GM21786 (cell line): Measurements from ENCODE around the gene GALNT9.
"Not testable (repeated sequence)": the region's sequence is repeated elsewhere in the genome, so short reads cannot be mapped to it uniquely, and the experiment has no call there.

Experiments used
- ATAC-seq: cut with Tn5 transposase; IDR thresholded peaks from one replicate; pipeline ENCODE4 v1.9.1; 2021; ENCODE audit not compliant: unreplicated experiment

Gene GALNT9

DNA sequence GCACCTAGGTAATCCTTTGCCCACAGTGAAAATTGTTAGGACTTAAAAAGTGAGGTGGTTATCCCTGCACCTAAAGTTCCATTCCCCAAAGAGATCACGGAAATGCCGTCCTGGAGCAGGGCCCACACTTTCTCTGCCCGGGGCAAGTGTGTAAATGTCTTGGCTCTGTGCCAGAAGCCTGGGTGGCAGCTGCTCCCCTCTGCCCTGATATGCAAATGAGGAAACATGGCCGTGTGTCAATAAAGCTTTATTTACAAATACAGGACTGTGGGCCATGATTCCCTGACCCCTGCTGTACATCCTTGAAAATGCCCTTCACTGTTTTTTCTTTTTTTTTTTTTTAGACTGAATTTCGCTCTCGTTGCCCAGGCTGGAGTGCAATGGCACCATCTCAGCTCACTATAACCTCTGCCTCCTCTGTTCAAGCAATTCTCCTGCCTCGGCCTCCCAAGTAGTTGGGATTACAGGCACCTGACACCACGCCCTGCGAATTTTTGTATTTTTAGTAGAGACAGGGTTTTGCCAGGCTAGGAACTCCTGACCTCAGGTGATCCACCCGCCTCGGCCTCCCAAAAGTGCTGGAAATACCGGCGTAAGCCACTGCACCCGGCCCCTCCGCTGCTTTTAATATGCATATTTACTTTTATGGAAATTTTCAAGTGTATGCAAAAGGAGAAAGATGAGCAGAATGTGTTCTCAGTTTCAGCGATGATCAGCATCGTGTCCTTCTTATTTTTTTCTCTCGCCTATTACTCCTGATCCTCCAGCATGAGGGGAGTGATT, 75.5 kb downstream of the GALNT9 start:
- no peak for ATAC-seq

DNA sequence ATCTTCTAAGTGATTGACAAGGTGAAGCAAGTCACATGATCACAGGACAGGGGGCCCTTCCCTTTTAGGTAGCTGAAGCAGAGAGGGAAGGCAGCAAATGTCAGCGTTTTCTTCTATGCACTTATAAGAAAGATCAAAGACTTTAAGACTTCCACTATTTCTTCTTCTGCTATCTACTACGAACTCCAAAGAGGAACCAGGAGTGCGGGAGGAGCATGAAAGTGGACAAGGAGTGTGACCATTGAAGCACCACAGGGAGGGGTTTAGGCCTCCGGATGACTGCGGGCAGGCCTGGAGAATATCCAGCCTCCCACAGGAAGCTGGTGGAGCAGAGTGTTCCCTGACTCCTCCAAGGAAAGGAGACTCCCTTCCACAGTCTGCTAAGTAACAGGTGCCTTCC, 76.4 kb downstream of the GALNT9 start:
- ATAC-seq, result not testable (repeated sequence)

DNA sequence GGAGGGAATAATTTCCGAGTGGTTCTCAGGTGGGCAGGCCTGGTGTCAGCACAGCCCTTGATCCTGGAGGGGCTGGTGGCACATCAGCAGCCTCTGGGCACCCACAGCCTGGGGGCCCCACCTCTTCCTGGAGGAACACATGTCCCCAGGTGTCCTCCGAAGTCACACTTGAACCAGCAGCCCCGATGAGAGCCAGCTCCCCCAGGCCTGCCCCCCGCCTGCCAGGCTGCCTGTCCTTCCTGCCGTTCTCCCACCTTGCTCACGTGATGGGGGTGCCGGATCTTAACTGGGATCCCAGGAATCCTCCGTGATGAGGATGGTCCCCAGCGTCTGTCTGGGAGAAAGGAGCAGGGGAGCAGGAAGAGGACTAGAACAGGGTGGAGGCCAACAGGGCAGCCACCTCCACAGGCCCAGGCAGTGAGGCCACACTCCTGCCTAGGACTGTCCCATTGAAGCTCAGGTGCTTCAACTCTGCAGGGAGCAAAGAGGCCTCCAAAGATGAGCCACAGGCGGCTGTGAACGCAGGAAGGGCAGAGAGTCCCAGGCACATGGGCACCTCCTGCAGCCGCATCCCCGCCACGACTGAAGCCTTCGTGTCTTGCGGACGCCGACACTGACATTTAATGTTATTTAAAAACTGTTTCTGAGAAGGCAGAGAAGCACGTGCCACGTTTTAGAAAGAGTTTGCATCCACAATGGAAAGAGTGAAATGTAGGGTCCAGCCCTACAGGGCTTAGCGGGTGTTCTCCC, 77.5 kb downstream of the GALNT9 start:
- ATAC-seq, result no peak

DNA sequence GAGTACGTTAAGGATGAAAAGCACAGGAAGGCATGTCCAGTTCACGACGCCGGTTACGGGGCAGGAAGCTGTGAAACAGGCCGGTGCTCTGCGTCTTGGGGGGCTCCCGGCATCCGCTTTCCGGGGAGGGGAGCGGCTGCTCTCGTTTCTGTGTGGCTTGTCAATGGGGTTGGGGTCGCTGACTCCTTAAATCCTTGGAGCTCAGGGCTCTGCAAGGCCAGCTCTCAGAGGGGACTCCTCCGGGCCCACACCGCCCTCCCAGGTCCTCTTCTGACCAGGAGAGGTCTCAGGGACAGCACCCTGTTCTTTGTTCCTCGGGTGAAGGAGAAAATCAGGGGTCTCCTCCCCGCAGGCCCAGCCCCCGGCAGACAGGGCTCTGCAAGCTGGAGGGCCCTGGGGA, 78.1 kb downstream of the GALNT9 start:
- no peak for ATAC-seq

DNA sequence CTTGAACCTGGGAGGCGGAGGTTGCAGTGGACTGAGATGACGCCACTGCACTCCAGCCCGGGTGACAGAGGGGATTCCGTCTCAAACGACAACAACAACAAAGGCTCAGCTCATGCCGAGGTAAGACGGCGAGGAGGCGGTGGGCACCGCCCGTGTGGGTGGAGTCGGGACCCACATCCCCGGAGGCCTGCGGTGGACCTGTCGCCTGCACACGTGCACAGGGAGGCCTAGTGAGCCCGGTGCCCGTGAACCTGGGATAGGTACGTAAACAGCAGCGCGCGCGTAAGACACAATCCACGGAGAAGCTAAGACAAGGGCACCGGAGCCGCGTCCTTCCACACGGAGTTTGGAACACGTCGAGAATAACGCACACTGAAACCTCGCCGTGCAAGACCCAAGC, 78.7 kb downstream of the GALNT9 start:
- ATAC-seq, result no peak

DNA sequence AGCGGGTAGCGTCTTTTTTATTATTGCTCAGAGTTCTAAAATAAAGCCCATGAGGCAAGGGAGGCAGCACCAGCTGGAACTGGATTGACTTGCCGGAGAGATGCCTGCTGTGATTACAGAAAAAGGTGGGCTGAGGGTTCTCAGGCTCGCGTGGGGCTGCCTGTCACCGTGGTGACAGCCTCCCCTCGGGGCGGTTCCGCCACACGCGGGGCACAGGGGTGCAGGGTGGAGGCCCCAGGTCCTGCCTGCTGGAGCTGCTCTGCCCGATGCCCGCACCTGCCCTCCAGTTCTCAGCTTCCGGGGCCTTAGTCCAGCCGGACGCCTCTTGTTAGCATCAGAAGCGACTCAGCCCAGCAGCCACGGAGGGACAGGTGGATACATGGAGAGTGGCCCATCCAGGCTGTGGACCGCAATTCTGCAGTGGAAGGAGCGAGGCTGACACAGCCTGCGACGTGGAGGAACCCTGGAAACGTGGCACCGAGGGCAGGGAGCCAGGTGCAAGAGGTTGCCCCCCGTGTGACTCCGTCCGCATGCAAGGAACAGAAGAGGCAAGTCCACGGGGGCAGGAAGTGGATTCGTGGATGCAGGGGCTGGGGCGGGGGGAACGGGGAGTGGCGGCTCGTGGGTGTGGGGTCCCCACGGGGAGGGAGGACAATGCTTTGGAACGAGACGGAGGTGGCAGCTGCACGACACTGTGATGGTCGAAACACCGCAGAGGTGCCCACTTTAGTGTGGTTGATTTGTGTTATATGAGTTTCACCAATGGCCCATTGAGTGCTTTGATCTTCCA, 79.5 kb downstream of the GALNT9 start:
- no peak for ATAC-seq

DNA sequence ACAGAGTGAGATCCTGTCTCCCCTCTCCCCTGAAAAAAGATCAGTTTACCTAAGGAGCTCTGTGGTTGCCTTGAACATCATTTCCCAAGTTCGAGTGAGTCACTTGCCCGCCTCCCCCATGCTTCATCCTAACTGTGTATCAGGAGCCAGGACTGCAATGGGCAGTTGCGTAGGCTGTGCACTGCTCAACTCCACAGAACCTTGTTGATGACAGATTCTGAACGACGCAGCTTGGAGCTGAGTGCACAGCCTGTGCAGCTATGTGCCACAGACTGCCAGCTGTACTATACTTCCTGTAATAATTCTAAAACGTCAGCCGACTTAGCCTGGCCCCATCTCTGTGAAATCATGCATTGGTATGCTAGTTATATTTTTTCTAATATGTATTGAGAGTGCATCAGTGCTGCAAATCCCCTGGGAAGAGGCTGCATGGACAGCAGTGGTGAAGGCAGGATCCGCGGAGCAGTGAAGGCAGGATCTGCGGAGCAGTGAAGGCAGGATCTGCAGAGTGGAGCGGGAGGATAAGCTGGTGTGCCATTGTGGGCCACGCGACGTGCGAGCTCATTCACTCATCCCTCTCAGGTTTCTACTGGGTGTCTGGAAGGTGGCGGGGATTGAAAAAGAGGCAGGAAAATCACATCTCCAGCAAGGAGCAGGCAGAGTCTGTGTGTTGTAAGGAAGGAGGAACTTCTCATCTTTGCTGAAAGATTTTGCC, 80.8 kb downstream of the GALNT9 start:
- ATAC-seq, result no peak

DNA sequence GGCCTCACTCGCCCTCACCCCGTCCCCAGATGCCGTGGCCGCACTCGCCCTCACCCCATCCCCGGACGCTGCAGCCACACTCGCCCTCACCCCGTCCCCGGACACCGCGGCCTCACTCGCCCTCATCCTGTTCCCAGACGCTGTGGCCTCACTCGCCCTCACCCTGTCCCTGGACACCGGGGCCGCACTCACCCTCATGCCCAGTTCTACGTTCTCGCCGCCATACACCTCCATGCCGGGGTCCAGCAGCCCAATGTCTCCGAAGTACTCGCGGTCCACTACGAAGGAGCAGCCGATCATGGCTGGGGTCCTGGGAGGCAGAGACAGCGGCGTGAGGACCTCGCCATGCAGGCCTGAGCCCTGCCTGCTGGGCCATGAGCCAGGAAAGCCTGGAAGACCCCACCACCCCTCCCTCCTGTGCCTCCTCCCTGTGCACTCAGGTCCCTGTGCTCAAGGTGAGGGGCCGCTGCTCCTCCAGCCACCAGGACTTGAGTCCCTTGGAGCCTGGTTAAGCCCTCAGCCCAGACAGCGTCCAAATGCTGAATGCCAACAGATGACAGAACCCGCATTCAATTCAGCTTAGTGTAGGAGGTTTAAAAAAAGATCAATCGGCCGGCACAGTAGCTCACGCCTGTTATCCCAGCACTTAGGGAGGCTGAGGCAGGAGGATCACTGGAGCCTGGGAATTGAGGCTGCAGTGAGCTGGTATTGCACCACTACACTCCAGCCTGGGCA, 81.5 kb downstream of the GALNT9 start:
- ATAC-seq, result no peak

DNA sequence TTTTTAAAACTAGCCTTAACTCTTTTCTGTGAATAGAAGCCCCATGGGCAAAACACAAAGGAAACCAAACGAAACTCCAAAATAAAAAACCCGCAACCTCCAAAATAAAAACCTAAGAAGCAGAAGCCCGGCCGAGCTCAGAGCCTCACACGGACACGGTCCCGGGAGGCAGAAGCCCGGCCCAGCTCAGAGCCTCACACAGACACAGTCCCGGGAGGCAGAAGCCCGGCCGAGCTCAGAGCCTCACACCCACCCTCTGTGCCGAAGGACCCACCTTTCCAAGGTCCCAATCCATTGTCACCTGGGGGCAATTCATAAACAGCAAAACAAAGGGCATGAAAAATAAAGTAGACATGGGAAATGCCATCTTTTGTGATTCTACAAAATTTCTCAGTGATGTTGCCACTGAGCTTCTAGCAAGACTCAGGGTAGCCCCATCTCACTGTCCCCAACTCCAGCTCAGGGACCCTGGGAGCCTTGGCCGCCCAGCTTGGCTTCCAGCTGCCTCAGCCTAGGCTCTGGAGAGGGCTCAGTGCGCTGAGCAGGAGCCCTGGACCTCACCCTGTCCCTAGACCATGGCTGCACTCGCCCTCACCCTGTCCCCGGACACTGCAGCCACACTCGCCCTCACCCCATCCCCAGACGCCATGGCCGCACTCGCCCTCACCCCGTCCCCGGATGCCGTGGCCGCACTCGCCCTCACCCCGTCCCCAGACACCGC, 82.2 kb downstream of the GALNT9 start:
- ATAC-seq, result no peak

DNA sequence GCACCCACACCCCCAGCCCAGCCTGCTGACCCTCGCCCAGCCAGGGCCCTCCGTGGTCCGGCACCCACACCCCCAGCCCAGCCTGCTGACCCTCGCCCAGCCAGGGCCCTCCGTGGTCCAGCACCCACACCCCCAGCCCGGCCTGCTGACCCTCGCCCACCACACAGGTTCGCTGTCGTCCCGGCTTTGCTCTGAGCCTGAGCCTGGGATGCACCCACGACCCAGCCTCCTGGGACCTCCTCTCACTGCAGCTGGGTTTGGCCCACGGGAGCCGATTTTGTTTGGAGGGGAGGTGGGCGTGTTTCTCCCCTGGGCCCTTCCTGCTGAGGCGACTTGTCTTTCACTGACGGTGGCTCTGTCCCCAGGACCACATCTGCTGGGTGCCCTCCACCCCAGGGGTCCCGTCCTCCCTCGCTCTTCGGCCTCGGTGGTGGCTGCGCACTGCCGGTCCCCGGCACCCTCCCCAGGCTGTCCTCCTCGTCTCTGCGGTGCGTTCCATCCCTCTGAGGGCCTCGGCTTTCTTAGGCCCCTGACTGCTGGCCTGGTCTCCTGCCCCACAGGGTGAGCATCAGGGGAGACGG, 83.8 kb downstream of the GALNT9 start:
- no peak for ATAC-seq

DNA sequence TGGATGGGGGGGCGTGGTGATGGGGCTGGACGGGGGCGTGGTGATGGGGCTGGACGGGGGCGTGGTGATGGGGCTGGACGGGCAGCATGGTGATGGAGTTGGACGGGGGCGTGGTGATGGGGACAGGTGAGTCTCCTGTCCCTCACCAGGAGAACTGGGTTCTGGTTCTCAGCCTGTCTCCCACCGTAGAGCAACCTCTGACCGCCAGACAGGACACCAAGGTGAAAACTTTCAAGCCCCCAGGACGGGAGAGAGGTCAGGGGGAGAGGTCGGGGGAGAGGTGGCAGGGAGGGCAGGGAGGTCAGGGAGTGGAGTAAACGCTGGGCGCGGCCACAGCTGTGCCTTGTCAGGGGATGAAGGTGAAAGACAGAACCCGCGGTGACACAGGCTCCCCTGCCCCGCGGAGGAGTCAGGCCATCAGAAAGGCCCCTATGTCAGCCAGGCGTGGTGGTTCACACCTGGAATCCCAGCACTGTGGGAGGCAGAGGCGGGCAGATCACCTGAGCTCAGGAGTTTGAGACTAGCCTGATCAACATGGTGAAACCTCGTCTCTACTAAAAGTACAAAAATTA, 84.6 kb downstream of the GALNT9 start:
- no peak for ATAC-seq

DNA sequence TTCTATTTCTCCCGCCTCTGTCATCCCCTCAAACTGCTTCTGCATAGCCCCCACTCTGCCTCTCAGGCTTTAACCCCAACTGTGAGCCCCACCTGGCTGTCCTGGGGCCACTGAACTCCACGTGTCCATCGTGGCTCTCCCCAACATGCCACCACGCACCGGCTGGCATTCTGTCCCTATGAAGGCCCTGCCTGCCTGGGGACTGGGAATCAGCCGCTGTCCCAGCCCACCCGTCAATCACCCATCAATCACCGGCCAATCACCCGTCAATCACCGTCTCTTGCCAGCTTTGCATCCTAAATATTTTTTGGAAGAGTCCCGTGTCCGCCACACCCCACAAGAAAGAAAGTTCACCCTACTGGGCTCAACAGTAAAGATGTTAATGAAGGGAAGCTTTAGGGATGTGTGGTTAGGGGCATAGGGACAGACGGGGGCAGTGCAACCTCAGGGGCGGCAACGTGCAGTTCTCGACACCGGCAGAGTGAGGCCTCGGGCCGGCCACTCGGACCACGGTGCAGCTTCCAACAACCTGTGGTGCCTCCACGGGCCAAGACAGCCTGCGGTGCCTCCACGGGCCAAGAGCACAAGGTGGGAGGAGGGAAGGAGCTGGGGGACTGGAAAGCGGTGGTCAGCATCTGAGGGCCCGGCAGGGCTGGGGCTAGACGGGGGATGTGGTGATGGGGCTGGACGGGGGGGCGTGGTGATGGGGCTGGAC, 85.6 kb downstream of the GALNT9 start:
- no peak for ATAC-seq

DNA sequence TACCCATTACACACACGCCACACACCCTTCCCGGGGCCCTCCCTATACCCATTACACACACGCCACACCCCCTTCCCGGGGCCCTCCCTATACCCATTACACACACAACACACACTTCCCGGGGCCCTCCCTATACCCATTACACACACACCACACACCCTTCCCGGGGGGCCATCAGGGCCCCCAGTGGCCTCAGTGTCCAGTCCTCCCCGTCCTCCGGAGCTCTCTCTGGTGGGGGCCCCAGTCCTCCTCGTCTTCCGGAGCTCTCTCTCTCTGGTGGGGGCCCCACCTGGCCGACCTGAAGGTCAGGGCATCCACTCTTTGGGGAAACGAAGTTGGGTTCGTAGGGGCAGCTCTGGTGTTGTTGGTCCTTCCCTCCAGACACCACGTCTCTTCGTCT, 86.2 kb downstream of the GALNT9 start:
- ATAC-seq, result not testable (repeated sequence)

DNA sequence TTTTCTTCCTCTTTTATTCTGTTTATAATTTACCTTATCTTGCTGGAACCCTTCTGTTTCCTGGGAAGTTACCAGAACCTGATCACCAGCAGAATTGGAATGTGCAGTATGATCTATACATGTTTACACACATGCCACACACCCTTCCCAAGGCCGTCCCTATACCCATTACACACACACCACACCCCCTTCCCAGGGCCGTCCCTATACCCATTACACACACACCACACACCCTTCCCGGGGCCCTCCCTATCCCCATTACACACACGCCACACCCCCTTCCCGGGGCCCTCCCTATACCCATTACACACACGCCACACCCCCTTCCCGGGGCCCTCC, 88.8 kb downstream of the GALNT9 start:
- not testable (repeated sequence) for ATAC-seq

DNA sequence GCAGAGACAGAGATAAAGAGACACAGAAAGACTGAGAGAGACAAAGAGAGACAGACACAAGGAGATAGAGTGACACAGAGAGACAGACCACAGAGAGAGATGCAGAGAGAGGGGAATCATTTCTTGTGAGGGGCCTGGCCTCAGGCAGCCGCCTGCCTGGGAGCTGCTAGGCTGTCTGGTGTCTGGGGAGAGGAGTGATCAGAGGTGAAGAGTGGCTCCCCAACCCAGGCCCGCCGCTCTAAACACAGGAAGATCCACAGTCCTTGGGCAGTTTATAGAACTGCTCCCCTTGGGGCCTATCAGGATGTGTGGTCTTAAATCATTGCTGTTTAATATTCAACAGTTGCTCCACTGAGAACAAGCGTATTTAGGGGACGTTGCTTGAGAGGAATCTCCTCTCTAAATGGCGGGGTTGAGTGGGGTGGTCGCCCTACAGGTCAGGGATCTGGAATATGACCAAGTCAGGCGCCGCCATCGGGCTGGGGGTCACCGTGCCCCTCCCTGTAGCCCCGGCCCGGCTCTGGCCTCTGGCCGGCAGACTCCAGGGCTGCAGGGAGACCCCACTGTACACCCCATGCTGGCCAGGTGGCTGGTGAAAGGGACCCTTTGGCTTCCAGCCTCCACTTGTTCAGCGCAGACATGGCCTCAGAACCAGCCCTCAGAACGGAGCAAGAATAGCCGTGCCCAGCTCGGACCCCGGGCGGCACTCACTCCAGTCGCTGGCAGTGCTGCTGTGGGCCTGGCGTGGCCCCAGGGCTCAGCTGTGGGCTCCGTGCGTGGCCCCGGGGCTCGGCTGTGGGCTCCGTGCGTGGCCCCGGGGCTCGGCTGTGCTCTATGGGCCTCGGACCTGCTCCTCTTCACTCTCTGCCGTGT, 89.4 kb downstream of the GALNT9 start:
- no peak for ATAC-seq

DNA sequence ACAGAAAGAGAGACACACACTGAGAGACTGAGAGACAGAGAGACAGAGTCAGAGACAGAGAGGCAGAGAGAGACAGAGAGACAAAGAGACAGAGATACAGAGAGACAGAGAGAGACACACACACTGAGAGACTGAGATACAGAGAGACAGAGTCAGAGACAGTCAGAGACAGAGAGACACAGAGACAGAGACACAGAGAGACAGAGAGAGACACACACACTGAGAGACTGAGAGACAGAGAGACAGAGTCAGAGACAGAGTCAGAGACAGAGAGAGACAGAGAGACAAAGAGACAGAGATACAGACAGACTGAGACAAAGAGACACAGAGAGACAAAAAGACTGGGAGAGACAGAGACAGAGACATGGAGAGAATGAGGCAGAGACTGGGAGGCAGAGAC, 90.0 kb downstream of the GALNT9 start:
- no peak for ATAC-seq

DNA sequence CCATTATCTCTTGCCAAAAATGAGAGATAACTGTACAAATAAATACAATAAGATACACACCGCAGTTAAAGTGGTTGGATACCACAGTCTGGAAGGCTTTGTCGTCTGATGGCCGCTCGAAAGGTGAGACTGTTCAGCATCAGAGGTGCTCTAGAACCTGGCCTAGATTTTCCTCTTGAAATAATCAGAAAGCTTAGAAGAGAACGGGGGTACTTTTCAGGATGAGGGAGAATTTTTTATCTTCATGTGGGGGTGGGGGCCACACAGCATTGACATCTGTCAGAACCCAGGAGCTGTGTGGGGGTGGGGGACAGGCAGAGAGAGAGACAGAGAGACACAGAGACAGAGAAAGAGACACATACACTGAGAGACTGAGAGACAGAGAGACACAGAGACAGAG, 90.5 kb downstream of the GALNT9 start:
- ATAC-seq, result no peak

DNA sequence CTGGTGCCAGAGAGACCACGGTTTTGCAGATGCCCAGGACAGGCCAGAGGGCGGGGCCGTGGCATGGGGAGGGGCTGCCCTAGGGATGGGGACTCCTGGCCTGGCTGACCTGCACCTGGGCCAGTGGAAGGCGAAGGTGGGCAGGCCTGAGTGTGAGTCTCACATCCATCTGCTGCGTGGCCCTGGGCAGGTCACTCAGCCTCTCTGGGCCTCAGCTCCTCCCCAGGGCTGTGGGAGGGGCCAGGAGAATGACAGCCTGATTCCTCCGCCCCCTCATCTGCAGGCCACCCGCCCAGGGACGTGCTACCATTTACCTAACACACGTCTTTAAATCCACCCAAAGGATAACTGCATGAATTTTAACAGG, 90.9 kb downstream of the GALNT9 start:
- ATAC-seq, result no peak
